Suppressor macrophage treated with lipopolysaccharide for 1 hour (primary cell): ENCODE results near the gene LRRC43.

ENCODE experiments used
- DNase-seq, 3 donors: peaks; one replicate each; pipeline ENCODE4 v3.0.0-alpha.2; 2020 to 2022

Gene LRRC43

DNA sequence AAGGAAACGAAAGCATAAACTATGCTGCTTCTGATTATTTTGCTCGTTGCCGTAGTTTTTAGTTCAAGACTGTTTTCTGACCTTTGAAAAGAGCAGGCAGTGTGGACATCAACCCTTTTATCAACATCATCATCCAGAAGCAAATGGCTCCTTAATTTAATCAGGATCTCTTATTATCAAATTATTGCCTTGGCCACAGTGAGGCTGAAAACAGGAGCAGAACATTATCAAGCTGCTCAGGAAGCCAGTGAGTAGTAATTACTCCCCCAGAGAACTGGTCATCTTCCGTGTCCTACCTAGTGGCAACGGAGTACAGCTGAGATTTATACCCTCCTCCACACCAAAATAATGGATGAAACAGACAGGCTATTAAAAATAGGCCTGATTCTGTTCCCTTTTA is 45.2 kb downstream of the LRRC43 start:
- no peak for DNase-seq

DNA sequence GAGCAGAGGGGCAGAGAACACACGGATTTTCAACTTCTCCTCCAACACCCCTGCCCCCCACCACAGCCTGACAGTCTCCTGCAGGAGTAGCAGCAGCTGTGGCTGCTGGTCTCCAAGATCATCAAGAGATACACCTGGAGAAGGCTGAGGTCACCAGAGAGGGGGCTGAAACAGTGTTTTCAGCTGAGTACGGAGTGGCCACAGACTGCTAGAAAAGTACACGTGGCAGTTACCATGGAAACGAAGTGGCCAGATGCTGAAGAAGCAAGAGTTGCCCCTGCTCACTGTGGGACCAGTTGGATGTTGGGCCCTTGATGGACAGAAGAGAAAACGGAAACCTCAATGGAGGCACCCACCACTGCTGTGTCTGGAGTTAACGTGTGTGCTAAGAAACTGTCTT is 47.9 kb downstream of the LRRC43 start:
- DNase-seq = no peak

DNA sequence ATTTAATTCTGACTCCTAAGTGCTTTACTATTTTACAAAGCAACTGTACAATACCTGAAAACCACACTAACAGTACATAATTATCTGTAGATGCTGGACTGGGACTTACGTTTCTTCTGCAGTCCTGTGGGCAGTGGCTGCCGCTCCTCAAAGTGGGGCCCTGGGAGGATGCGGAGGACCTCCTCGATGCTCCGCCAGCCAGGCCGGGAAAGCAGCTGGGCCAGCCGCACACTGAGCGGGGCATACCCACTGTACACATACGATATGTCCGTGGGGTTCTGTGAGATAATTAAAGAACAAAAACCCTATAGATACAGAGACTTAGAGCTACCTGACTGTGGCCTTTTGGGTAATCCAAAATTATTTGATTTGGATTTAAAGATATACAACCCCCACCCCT is 49.8 kb downstream of the LRRC43 start:
- no peak for DNase-seq

DNA sequence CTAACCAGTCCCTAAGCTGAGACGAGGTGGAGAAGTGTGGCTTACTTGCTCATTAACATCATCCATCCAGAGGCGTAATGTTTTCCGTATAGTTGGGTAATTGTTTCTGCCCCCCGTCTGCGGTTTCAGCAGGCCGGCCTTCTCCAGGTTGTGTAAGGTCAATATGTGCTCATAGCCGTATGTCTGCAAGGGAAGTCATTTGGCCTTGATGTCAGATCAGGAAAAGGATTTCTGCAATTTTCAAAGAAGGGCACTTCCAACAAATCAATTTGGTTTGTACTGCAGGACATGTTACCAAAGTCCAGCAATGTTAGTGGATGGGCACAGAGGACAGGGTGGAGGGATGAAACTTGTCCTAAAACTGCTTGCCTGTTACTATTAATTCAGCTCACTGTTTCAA is 52.8 kb downstream of the LRRC43 start:
- peak; percentile 6 to 22 (median 17) for DNase-seq

- no peak for DNase-seq
These were observed 55.9 kb downstream of the LRRC43 start for GRCh38 chr12:122238861-122239260.

GRCh38 chr12:122243965-122244364 is 61.0 kb downstream of the LRRC43 start:
- DNase-seq = no peak

- no peak for DNase-seq
These were observed 61.8 kb downstream of the LRRC43 start for GRCh38 chr12:122244565-122245371.

GRCh38 chr12:122245553-122245952 is 62.6 kb downstream of the LRRC43 start:
- no peak for DNase-seq

DNA sequence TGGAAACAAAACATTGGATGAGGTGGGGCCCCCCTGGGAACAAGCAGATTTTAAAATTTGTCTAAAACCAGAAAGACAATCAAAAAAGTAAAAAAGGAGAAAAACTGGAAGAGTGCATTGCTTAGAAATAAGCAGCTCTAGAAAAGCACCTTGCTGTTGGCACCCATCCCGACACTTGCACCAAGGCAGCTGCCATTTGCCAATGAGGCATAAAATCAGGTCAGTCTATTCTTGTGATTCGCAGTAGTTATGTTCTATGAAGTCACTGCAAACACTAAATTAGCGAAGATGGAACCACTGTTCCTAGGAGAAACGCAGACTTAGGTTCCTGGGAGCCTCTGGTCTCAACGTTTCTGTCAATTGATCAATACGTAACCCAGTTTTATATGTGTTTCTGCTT is 67.1 kb downstream of the LRRC43 start:
- no peak for DNase-seq

GRCh38 chr12:122250536-122250935 is 67.6 kb downstream of the LRRC43 start:
- DNase-seq = no peak
